DND-41 (cell line): ENCODE results near the gene PRPSAP2.
"Not testable (repeated sequence)": the region's sequence is repeated elsewhere in the genome, so short reads cannot be mapped to it uniquely, and the experiment has no call there.

Experiments
- ATAC-seq: fragments of 200-7000 bp; cut with Tn5 transposase; 3 replicates; pipeline ENCODE4 v1.9.1; 2021; ENCODE audit warnings: low read depth; ENCODE audit not compliant: insufficient read depth
- DNase-seq: peaks from one replicate; pipeline ENCODE4 v3.0.0-alpha.2; 2020
- H2AFZ ChIP-seq: 2 replicates; pipeline ENCODE4 v1.6.0; 2012; ENCODE audit warnings: low read depth, low read length
- H3K27ac ChIP-seq: 2 replicates; pipeline ENCODE4 v1.5.1; 2012; ENCODE audit warnings: low read length, inconsistent platforms
- H3K27me3 ChIP-seq: fragments of 200-600 bp; sonication (generic); 2 replicates; pipeline ENCODE4 v1.6.0; 2012; ENCODE audit warnings: low read length, mild to moderate bottlenecking, inconsistent platforms; ENCODE audit not compliant: insufficient read depth, poor library complexity
- H3K36me3 ChIP-seq: 2 replicates; pipeline ENCODE4 v1.5.1; 2012; ENCODE audit warnings: low read length, inconsistent platforms; ENCODE audit not compliant: insufficient read depth
- H3K4me1 ChIP-seq: 2 replicates; pipeline ENCODE4 v1.5.1; 2012; ENCODE audit warnings: mild to moderate bottlenecking, low read length; ENCODE audit not compliant: insufficient read depth
- H3K4me2 ChIP-seq: 2 replicates; pipeline ENCODE4 v1.6.0; 2012; ENCODE audit warnings: mild to moderate bottlenecking, moderate library complexity, low read length, inconsistent platforms; ENCODE audit not compliant: insufficient read depth
- H3K4me3 ChIP-seq, 2 experiments: fragments of 200-600 bp in 1 of 2; shearing (Covaris generic) in 1 of 2; 2 replicates each; pipeline ENCODE4 v1.5.1; 2012 to 2016; ENCODE audit warnings: inconsistent platforms in 2 of 2, low read length in 2 of 2, mild to moderate bottlenecking in 2 of 2, low read depth in 1 of 2, moderate library complexity in 1 of 2
- H3K79me2 ChIP-seq: 2 replicates; pipeline ENCODE4 v1.6.0; 2012; ENCODE audit warnings: low read length, inconsistent platforms; ENCODE audit not compliant: insufficient read depth
- H3K9ac ChIP-seq: 2 replicates; pipeline ENCODE4 v1.6.0; 2012; ENCODE audit warnings: low read depth, mild to moderate bottlenecking, inconsistent platforms, low read length, moderate library complexity
- H3K9me3 ChIP-seq: 2 replicates; pipeline ENCODE4 v1.5.1; 2012; ENCODE audit warnings: low read length, moderate library complexity, mild to moderate bottlenecking, inconsistent platforms; ENCODE audit not compliant: insufficient read depth, severe bottlenecking
- H4K20me1 ChIP-seq: 2 replicates; pipeline ENCODE4 v1.6.0; 2012; ENCODE audit warnings: low read length; ENCODE audit not compliant: insufficient read depth
- CTCF ChIP-seq: IDR thresholded peaks from 2 replicates; pipeline ENCODE4 v1.5.1; 2012; ENCODE audit warnings: borderline replicate concordance, low read length, moderate library complexity, mild to moderate bottlenecking; ENCODE audit not compliant: poor library complexity, severe bottlenecking; ENCODE audit errors: extremely low read depth
- EZH2 ChIP-seq: IDR thresholded peaks from 3 replicates; pipeline ENCODE4 v1.6.1; 2012; ENCODE audit warnings: borderline replicate concordance, low read depth, mild to moderate bottlenecking, moderate library complexity, low read length, inconsistent platforms; ENCODE audit not compliant: severe bottlenecking

The PRPSAP2 gene

GRCh38 chr17:18857864-18858566 lies at the start of gene PRPSAP2:
PRPSAP2 (plus strand) TSS chr17:18858131; CDS start chr17:18865834, 7,703 bp downstream.
- Histone ChIP-seq H3K4me3 (peak within 1 kb of the TSS; percentile 43 to 69), H3K4me2 (peak within 1 kb of the TSS; percentile 92), H3K9ac (peak within 1 kb of the TSS; percentile 79), H3K79me2 (peaks cover 37% of the 10 kb centered on the region), H4K20me1 (no peaks in the 10 kb centered on the region), H3K4me1 (peaks cover 44% of the 10 kb centered on the region), H3K27me3 (no peaks in the 10 kb centered on the region), H3K9me3 (no peaks in the 10 kb centered on the region), H2AFZ (peak within 1 kb of the TSS; percentile 80), H3K36me3 (no peaks in the 10 kb centered on the region), H3K27ac (peak within 1 kb of the TSS; percentile 37)
- TF ChIP-seq CTCF, result no peak
- no peak for TF ChIP-seq EZH2
- DNase-seq, result peak; percentile 98
- peak; percentile 82 for ATAC-seq

- not testable (repeated sequence) for H3K4me3 ChIP-seq
Observed at GRCh38 chr17:18815924-18816323, 42.0 kb upstream of the PRPSAP2 start.

GRCh38 chr17:18816489-18817371 lies 41.2 kb upstream of the PRPSAP2 start:
- H3K9me3 ChIP-seq, H3K9ac ChIP-seq, H3K4me2 ChIP-seq, H3K27ac ChIP-seq, H3K79me2 ChIP-seq, H2AFZ ChIP-seq, H3K4me1 ChIP-seq, H3K36me3 ChIP-seq, H3K27me3 ChIP-seq, H3K4me3 ChIP-seq, H4K20me1 ChIP-seq: not testable (repeated sequence)
- peak; percentile 65 for TF ChIP-seq CTCF
- peak; percentile 52 for DNase-seq
- ATAC-seq, result peak; percentile 87

More at GRCh38 chr17:18815924-18816323, 42.0 kb upstream of the PRPSAP2 start:
- not testable (repeated sequence) for H3K4me2 ChIP-seq, H3K9ac ChIP-seq, H3K36me3 ChIP-seq, H3K4me1 ChIP-seq, H3K27ac ChIP-seq, H3K79me2 ChIP-seq, ATAC-seq, H2AFZ ChIP-seq, H3K9me3 ChIP-seq, H4K20me1 ChIP-seq, DNase-seq, H3K27me3 ChIP-seq

GRCh38 chr17:18821430-18821829 lies 36.5 kb upstream of the PRPSAP2 start:
- not testable (repeated sequence) for H3K27me3 ChIP-seq, H3K27ac ChIP-seq, H3K4me2 ChIP-seq, H3K4me1 ChIP-seq, DNase-seq, H2AFZ ChIP-seq, H3K36me3 ChIP-seq, H3K9me3 ChIP-seq, ATAC-seq, H3K9ac ChIP-seq, H3K79me2 ChIP-seq, H4K20me1 ChIP-seq, H3K4me3 ChIP-seq

- not testable (repeated sequence) for H4K20me1 ChIP-seq, H3K36me3 ChIP-seq, H3K79me2 ChIP-seq, H3K9ac ChIP-seq, H3K27me3 ChIP-seq, H3K27ac ChIP-seq, H3K4me1 ChIP-seq, H3K4me3 ChIP-seq, ATAC-seq, H3K9me3 ChIP-seq, H2AFZ ChIP-seq, DNase-seq, H3K4me2 ChIP-seq
Observed at GRCh38 chr17:18827613-18828012, 30.3 kb upstream of the PRPSAP2 start.
